Mesothelial cell of epicardium (in vitro differentiated cells): Measurements from ENCODE around the gene FBF1. TPM values are rescaled to one million over a fixed set of nuclear protein-coding genes. Genes with fewer than 3 reads are reported as not detected.
A peak's percentile ranks its signal among the peaks of the same experiment; 100 is the strongest.

ENCODE experiments used
- DNase-seq, 2 experiments: peaks; one replicate each; pipeline ENCODE4 v3.0.0; 2021; ENCODE audit warnings: low spot score in 2 of 2; ENCODE audit not compliant: unreplicated experiment in 2 of 2
- H3K27ac Mint-ChIP-seq: 2 replicates; pipeline ENCODE4 v1.8.0; 2021; ENCODE audit warnings: mixed read lengths
- H3K27me3 Mint-ChIP-seq: 2 replicates; pipeline ENCODE4 v1.8.0; 2021; ENCODE audit warnings: low read depth, mixed read lengths
- H3K36me3 Mint-ChIP-seq: 2 replicates; pipeline ENCODE4 v1.8.0; 2021; ENCODE audit warnings: mixed read lengths
- H3K4me1 Mint-ChIP-seq: 2 replicates; pipeline ENCODE4 v1.8.0; 2021; ENCODE audit warnings: mixed read lengths
- H3K4me3 Mint-ChIP-seq: 2 replicates; pipeline ENCODE4 v1.8.0; 2021; ENCODE audit warnings: mild to moderate bottlenecking, moderate library complexity, mixed read lengths
- H3K9me3 Mint-ChIP-seq: 2 replicates; pipeline ENCODE4 v1.8.0; 2021; ENCODE audit warnings: mixed read lengths
- CTCF ChIP-seq: fragments of 200-600 bp; sonication (generic); IDR thresholded peaks from one replicate; pipeline ENCODE4 v1.5.0; 2021; ENCODE audit warnings: antibody characterized with exemption; ENCODE audit not compliant: unreplicated experiment
- total RNA-seq: library from RNA; stranded (reverse); gene quantifications from 3 replicates; pipeline ENCODE4 v1.2.1, GENCODE V29; 2021

The FBF1 gene
- total RNA-seq, 1 donor from 2014 or later = 23.4 TPM

GRCh38 chr17:75913537-75914210, 27.2 kb downstream of the FBF1 start:
- no peak for TF ChIP-seq CTCF
- Mint-ChIP-seq H3K27ac (no peak overlapping the region), H3K4me3 (no peak overlapping the region), H3K4me1 (peaks cover 16% of the 10 kb centered on the region), H3K9me3 (no peaks in the 10 kb centered on the region), H3K27me3 (no peaks in the 10 kb centered on the region), H3K36me3 (peaks cover 6% of the 10 kb centered on the region)
- no peak for DNase-seq

- DNase-seq = no peak
Observed at GRCh38 chr17:75910699-75911098, 30.1 kb downstream of the FBF1 start.

GRCh38 chr17:75909812-75910274, 31.0 kb downstream of the FBF1 start:
- Mint-ChIP-seq H3K9me3 (no peaks in the 10 kb centered on the region), H3K27me3 (no peaks in the 10 kb centered on the region), H3K36me3 (no peaks in the 10 kb centered on the region), H3K4me3 (no peak overlapping the region), H3K4me1 (peaks cover 17% of the 10 kb centered on the region), H3K27ac (peak overlapping the region; percentile 79)
- TF ChIP-seq CTCF = no peak
- no peak for DNase-seq

More at GRCh38 chr17:75910699-75911098, 30.1 kb downstream of the FBF1 start:
- peak overlapping the region; percentile 73 for H3K27ac Mint-ChIP-seq
- H3K9me3 Mint-ChIP-seq = no peaks in the 10 kb centered on the region
- H3K4me1 Mint-ChIP-seq = peaks cover 17% of the 10 kb centered on the region
- TF ChIP-seq CTCF = no peak
- H3K4me3 Mint-ChIP-seq = no peak overlapping the region
- no peaks in the 10 kb centered on the region for H3K36me3 Mint-ChIP-seq
- H3K27me3 Mint-ChIP-seq = no peaks in the 10 kb centered on the region

GRCh38 chr17:75909051-75909811, 31.6 kb downstream of the FBF1 start:
- Mint-ChIP-seq H3K36me3 (no peaks in the 10 kb centered on the region), H3K27ac (peak overlapping the region; percentile 79), H3K4me1 (peaks cover 17% of the 10 kb centered on the region), H3K27me3 (no peaks in the 10 kb centered on the region), H3K4me3 (no peak overlapping the region), H3K9me3 (no peaks in the 10 kb centered on the region)
- TF ChIP-seq CTCF = no peak
- DNase-seq = no peak

GRCh38 chr17:75908201-75908600, 32.6 kb downstream of the FBF1 start:
- H3K36me3 Mint-ChIP-seq = no peaks in the 10 kb centered on the region
- no peaks in the 10 kb centered on the region for H3K27me3 Mint-ChIP-seq
- no peak overlapping the region for H3K4me3 Mint-ChIP-seq
- H3K27ac Mint-ChIP-seq = peak overlapping the region; percentile 1
- TF ChIP-seq CTCF = no peak
- DNase-seq = no peak
- peaks cover 21% of the 10 kb centered on the region for H3K4me1 Mint-ChIP-seq
- no peaks in the 10 kb centered on the region for H3K9me3 Mint-ChIP-seq
